Suprapubic skin (tissue), 4 donors: ENCODE data around the gene KLRC2.
"Not testable (repeated sequence)": the region's sequence is repeated elsewhere in the genome, so short reads cannot be mapped to it uniquely, and the experiment has no call there.

Experiments
- CTCF ChIP-seq, 2 donors: fragments of 200-600 bp in 1 of 2; fragments of 450-650 bp in 1 of 2; sonication (generic) in 1 of 2; IDR thresholded peaks; one replicate each; pipeline ENCODE4 v1.5.1; 2016 to 2019; ENCODE audit warnings: antibody characterized with exemption in 2 of 2, mild to moderate bottlenecking in 1 of 2, moderate library complexity in 1 of 2
- POLR2A ChIP-seq, 2 donors: fragments of 450-650 bp; IDR thresholded peaks; one replicate each; pipeline ENCODE4 v1.6.1; 2017; ENCODE audit warnings: antibody characterized with exemption in 2 of 2, mild to moderate bottlenecking in 2 of 2, moderate library complexity in 2 of 2
- POLR2AphosphoS5 ChIP-seq, 3 donors: sonication (generic); formaldehyde crosslinking; IDR thresholded peaks; one replicate each; pipeline ENCODE4 v1.6.1; 2017; ENCODE audit warnings: antibody characterized with exemption in 3 of 3

GRCh38 chr12:10439608-10440274, 3.9 kb upstream of the KLRC2 start:
- not testable (repeated sequence) for TF ChIP-seq POLR2A, CTCF, POLR2AphosphoS5 (IDR thresholded peaks at IDR 0.05)
